ENCODE measurements around the gene SPOCD1.

DNA sequence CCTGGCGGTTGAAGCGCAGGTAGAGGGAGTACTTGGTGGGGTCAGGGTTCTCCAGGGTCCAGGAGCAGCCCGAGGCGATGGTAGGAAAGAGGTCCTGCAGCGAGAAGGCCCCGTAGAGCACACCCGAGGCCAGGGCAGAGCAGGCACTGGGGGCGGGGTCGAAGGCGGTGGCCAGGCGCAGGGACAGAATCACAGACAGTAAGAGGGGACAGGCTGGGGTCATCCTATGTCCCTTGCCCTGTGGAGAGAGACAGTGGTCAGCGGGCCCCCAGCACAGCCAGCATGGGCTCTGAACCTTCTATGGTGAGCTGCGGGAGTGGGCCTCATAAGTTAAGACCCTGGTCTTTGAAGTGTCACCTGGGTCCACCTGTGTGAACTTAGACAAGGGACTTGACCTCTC lies 59.2 kb downstream of the SPOCD1 start:
- TF ChIP-seq, protein P1, sequence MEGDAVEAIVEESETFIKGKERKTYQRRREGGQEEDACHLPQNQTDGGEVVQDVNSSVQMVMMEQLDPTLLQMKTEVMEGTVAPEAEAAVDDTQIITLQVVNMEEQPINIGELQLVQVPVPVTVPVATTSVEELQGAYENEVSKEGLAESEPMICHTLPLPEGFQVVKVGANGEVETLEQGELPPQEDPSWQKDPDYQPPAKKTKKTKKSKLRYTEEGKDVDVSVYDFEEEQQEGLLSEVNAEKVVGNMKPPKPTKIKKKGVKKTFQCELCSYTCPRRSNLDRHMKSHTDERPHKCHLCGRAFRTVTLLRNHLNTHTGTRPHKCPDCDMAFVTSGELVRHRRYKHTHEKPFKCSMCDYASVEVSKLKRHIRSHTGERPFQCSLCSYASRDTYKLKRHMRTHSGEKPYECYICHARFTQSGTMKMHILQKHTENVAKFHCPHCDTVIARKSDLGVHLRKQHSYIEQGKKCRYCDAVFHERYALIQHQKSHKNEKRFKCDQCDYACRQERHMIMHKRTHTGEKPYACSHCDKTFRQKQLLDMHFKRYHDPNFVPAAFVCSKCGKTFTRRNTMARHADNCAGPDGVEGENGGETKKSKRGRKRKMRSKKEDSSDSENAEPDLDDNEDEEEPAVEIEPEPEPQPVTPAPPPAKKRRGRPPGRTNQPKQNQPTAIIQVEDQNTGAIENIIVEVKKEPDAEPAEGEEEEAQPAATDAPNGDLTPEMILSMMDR (IDR thresholded peaks at IDR 0.05) = no peak
- TF ChIP-seq CEBPB (IDR thresholded peaks at IDR 0.05) = no peak
- TF ChIP-seq NPAS2 (CRISPR knock-in tag; IDR thresholded peaks at IDR 0.05; ENCODE audit: borderline replicate concordance) = no peak
